Glutamatergic neuron (in vitro differentiated cells): ENCODE measurements around the gene MOB3B. TPM values are rescaled to one million over a fixed set of nuclear protein-coding genes. Genes with fewer than 3 reads are reported as not detected.

Experiments used
- DNase-seq: peaks from one replicate; pipeline ENCODE4 v3.0.0; 2022
- H3K27ac Mint-ChIP-seq: one replicate; pipeline ENCODE4 v1.8.0; 2020; ENCODE audit warnings: mild to moderate bottlenecking, mixed read lengths, inconsistent platforms; ENCODE audit not compliant: unreplicated experiment
- H3K27me3 Mint-ChIP-seq: one replicate; pipeline ENCODE4 v1.8.0; 2020; ENCODE audit warnings: mild to moderate bottlenecking, moderate library complexity, mixed read lengths, inconsistent platforms; ENCODE audit not compliant: unreplicated experiment
- H3K36me3 Mint-ChIP-seq: one replicate; pipeline ENCODE4 v1.8.0; 2020; ENCODE audit warnings: mild to moderate bottlenecking, mixed read lengths, inconsistent platforms; ENCODE audit not compliant: unreplicated experiment
- H3K4me1 Mint-ChIP-seq: one replicate; pipeline ENCODE4 v1.8.0; 2020; ENCODE audit warnings: mild to moderate bottlenecking, low read depth, mixed read lengths, inconsistent platforms; ENCODE audit not compliant: unreplicated experiment
- H3K4me3 Mint-ChIP-seq: one replicate; pipeline ENCODE4 v1.8.0; 2020; ENCODE audit warnings: mild to moderate bottlenecking, mixed read lengths, inconsistent platforms; ENCODE audit not compliant: unreplicated experiment
- H3K9me3 Mint-ChIP-seq: one replicate; pipeline ENCODE4 v1.8.0; 2020; ENCODE audit warnings: mild to moderate bottlenecking, moderate library complexity, mixed read lengths, inconsistent platforms; ENCODE audit not compliant: unreplicated experiment
- total RNA-seq: library from RNA; stranded (reverse); fragmentation: NEBNext Ultra II Directional; extraction: Animal tissue kit (Norgen Biotek cat#: 25700); gene quantifications from one replicate; pipeline ENCODE4 v1.2.1, GENCODE V29; 2021; ENCODE audit not compliant: unreplicated experiment
- TF ChIP-seq, protein P1 (sequence below): fragments of 200-600 bp; sonication (generic); IDR thresholded peaks from one replicate; pipeline ENCODE4 v1.5.0; 2021; ENCODE audit not compliant: partially characterized antibody, unreplicated experiment

Gene MOB3B
- total RNA-seq, 1 donor from 2014 or later: 1.8 TPM

DNA sequence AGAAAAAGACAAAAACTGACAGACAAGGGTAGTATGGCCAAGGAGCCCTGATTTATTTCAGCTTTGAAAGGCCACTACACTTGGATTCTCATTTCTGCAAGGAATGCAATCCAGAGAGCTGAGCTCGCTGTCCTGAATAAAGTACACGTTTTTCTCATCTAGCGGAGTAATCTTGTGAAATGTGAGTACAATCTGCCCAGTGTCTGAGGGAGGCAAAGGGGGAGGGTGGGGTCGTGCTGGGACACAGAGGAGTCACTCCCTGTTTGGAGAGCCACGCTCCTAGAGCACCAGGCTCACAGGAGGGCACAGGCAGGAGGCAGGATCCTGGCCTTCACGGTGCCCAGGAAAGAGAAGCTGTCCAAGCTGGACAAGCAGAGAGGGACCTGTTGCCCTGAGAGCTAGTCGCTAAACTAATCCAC, 56.5 kb downstream of the MOB3B start:
- no peak for DNase-seq
- Mint-ChIP-seq H3K27ac (peak overlapping the region; percentile 21), H3K4me3 (no peak overlapping the region), H3K36me3 (peaks cover 1% of the 10 kb centered on the region), H3K4me1 (peaks cover 15% of the 10 kb centered on the region), H3K27me3 (no peaks in the 10 kb centered on the region), H3K9me3 (peaks cover 2% of the 10 kb centered on the region)
- TF ChIP-seq, protein P1, sequence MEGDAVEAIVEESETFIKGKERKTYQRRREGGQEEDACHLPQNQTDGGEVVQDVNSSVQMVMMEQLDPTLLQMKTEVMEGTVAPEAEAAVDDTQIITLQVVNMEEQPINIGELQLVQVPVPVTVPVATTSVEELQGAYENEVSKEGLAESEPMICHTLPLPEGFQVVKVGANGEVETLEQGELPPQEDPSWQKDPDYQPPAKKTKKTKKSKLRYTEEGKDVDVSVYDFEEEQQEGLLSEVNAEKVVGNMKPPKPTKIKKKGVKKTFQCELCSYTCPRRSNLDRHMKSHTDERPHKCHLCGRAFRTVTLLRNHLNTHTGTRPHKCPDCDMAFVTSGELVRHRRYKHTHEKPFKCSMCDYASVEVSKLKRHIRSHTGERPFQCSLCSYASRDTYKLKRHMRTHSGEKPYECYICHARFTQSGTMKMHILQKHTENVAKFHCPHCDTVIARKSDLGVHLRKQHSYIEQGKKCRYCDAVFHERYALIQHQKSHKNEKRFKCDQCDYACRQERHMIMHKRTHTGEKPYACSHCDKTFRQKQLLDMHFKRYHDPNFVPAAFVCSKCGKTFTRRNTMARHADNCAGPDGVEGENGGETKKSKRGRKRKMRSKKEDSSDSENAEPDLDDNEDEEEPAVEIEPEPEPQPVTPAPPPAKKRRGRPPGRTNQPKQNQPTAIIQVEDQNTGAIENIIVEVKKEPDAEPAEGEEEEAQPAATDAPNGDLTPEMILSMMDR: no peak

DNA sequence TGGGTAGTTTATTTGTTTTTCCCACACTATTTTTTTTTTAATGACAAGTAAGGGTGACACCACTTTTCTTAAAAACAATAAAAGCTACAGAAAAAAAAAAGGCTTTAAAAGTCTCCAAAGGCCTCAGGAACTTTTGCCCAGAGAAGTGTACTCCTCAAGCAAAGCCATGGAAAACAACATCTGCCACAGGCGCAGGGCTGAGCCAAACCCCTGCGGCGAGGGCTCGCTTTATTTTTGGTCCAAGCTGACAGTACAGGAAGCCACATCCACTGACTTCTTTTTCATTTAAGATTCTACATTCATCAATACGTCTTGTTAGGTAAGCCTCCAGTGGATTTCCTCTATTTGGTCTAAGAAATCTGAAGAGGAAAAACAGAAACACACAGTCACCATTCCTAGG, 57.4 kb downstream of the MOB3B start:
- H3K4me1 Mint-ChIP-seq: peaks cover 15% of the 10 kb centered on the region
- H3K36me3 Mint-ChIP-seq: no peaks in the 10 kb centered on the region

DNA sequence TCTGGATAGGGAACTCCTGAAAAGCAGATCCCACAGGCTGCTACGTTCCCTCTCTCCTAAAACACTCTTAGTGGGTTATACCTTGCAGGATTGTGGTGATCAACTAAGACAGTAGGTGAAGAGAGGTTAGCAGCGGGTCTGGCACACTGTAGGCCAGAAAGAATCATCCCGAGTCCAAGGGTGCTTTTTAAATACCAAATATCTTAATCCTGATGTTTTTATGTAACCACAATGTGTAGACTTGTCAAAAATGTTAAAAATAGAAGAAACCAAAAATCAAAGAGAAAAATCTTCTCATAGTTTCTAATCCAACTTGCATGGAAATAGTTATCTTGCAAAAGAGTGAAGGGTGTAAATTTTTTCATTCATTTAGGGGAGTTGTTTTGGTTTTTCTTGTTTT, 57.8 kb downstream of the MOB3B start:
- DNase-seq: no peak
- no peak overlapping the region for H3K4me3 Mint-ChIP-seq
- no peaks in the 10 kb centered on the region for H3K27me3 Mint-ChIP-seq
- no peaks in the 10 kb centered on the region for H3K36me3 Mint-ChIP-seq
- TF ChIP-seq, protein P1: no peak
- peaks cover 2% of the 10 kb centered on the region for H3K9me3 Mint-ChIP-seq
- H3K27ac Mint-ChIP-seq: no peak overlapping the region
- H3K4me1 Mint-ChIP-seq: peaks cover 15% of the 10 kb centered on the region

More for the DNA sequence above, 57.4 kb downstream of the MOB3B start:
- Mint-ChIP-seq H3K27ac (no peak overlapping the region), H3K27me3 (no peaks in the 10 kb centered on the region), H3K4me3 (no peak overlapping the region), H3K9me3 (peaks cover 2% of the 10 kb centered on the region)
- no peak for DNase-seq
- TF ChIP-seq, protein P1: no peak

DNA sequence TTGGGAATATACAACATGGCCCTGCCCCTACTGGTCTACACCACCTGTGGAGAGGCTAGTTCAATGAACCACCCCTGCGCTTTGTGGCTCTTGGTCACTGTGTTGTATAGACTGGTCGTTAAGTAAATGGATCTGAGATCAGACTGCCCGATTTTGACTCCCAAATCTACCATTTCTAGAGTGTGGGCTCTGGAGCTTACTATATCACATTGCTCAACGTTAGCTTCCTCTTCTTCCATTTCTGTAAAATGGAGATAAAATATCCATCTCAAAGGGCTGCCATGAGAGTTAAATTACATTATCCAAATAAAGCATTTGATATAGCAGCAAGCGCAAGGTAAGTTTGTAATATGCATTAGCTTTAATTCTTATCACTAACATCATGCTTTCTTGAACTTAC, 58.2 kb downstream of the MOB3B start:
- H3K36me3 Mint-ChIP-seq: no peaks in the 10 kb centered on the region
- peaks cover 15% of the 10 kb centered on the region for H3K4me1 Mint-ChIP-seq
- TF ChIP-seq, protein P1: no peak
- H3K9me3 Mint-ChIP-seq: peaks cover 2% of the 10 kb centered on the region
- no peak overlapping the region for H3K4me3 Mint-ChIP-seq
- DNase-seq: no peak
- no peak overlapping the region for H3K27ac Mint-ChIP-seq
- no peaks in the 10 kb centered on the region for H3K27me3 Mint-ChIP-seq

DNA sequence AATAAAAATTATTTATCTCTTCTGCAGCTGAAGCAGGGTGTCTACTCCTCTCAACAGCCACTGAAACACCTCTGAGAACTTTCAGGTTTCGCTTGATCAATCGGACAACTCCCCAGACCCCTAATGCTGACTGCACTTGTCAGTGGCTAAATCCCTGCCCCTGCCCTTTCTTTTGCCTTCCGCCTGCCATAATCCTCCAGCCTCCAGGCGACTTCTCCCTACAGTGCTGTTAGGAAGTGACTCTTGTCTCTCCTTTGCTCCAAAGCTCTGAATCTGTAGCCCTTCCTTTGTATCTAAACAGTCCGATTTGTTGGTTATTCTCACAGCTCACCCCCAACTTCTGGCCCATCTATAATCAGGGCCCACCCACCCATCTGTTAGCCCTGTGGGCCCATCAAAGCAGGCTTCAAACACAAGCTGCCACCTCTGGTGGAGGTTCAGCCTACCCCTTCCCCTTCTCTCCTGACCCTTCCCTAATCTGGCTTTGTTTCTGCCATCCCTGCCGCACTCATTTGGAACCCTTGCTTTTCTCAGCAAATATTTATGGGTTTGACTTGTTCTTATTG, 59.2 kb downstream of the MOB3B start:
- H3K27ac Mint-ChIP-seq: peak overlapping the region; percentile 50

More for the DNA sequence above, 59.2 kb downstream of the MOB3B start:
- H3K36me3 Mint-ChIP-seq: no peaks in the 10 kb centered on the region
- H3K27me3 Mint-ChIP-seq: no peaks in the 10 kb centered on the region
- H3K4me1 Mint-ChIP-seq: peaks cover 15% of the 10 kb centered on the region
- no peak for DNase-seq
- H3K4me3 Mint-ChIP-seq: no peak overlapping the region
- peaks cover 2% of the 10 kb centered on the region for H3K9me3 Mint-ChIP-seq
- TF ChIP-seq, protein P1: no peak
